Astrocyte (in vitro differentiated cells and primary cell): ENCODE results near the gene ADNP. TPM values are rescaled to one million over a fixed set of nuclear protein-coding genes. Genes with fewer than 3 reads are reported as not detected.

Experiments
- DNase-seq: peaks from one replicate; pipeline ENCODE4 v3.0.0-alpha.2; 2010; ENCODE audit warnings: low read depth
- FAIRE-seq: peaks from 2 replicates; lab custom pipeline; 2011; peaks lifted over from hg19 to GRCh38; lab: Jason Lieb, UNC
- H2AFZ ChIP-seq: 2 replicates; pipeline ENCODE4 v1.6.0; 2012; ENCODE audit warnings: low read depth, low read length, inconsistent platforms
- H3K27ac ChIP-seq: 2 replicates; pipeline ENCODE4 v1.5.1; 2011; ENCODE audit warnings: low read depth, low read length, inconsistent platforms
- H3K27me3 ChIP-seq: 2 replicates; pipeline ENCODE4 v1.6.0; 2011; ENCODE audit warnings: low read length, inconsistent platforms; ENCODE audit not compliant: insufficient read depth
- H3K36me3 ChIP-seq: 2 replicates; pipeline ENCODE4 v1.5.1; 2011; ENCODE audit warnings: low read length, inconsistent platforms; ENCODE audit not compliant: insufficient read depth
- H3K4me1 ChIP-seq: 2 replicates; pipeline ENCODE4 v1.5.1; 2011; ENCODE audit warnings: low read length, inconsistent platforms; ENCODE audit not compliant: insufficient read depth
- H3K4me2 ChIP-seq: 2 replicates; pipeline ENCODE4 v1.6.0; 2012; ENCODE audit warnings: low read length, inconsistent platforms
- H3K4me3 ChIP-seq: 2 replicates; pipeline ENCODE4 v1.5.1; 2011; ENCODE audit warnings: low read depth, mild to moderate bottlenecking, low read length, inconsistent platforms; ENCODE audit not compliant: insufficient read depth
- H3K79me2 ChIP-seq: 2 replicates; pipeline ENCODE4 v1.6.0; 2012; ENCODE audit warnings: mild to moderate bottlenecking, low read length, inconsistent platforms; ENCODE audit not compliant: insufficient read depth
- H3K9ac ChIP-seq: 2 replicates; pipeline ENCODE4 v1.6.0; 2012; ENCODE audit warnings: mild to moderate bottlenecking, low read length, inconsistent platforms
- H3K9me3 ChIP-seq: 2 replicates; pipeline ENCODE4 v1.5.1; 2012; ENCODE audit warnings: low read depth, mild to moderate bottlenecking, low read length, inconsistent platforms; ENCODE audit not compliant: insufficient read depth
- H4K20me1 ChIP-seq: 2 replicates; pipeline ENCODE4 v1.6.0; 2012; ENCODE audit warnings: low read length, inconsistent platforms; ENCODE audit not compliant: insufficient read depth
- H3K27ac Mint-ChIP-seq: one replicate; pipeline ENCODE4 v1.8.0; 2021; ENCODE audit warnings: mild to moderate bottlenecking, mixed read lengths; ENCODE audit not compliant: unreplicated experiment
- H3K27me3 Mint-ChIP-seq: one replicate; pipeline ENCODE4 v1.8.0; 2021; ENCODE audit warnings: low read depth, mixed read lengths; ENCODE audit not compliant: unreplicated experiment
- H3K36me3 Mint-ChIP-seq: one replicate; pipeline ENCODE4 v1.8.0; 2021; ENCODE audit warnings: low read depth, mixed read lengths; ENCODE audit not compliant: unreplicated experiment
- H3K4me1 Mint-ChIP-seq: one replicate; pipeline ENCODE4 v1.8.0; 2021; ENCODE audit warnings: low read depth, mixed read lengths; ENCODE audit not compliant: unreplicated experiment
- H3K4me3 Mint-ChIP-seq: one replicate; pipeline ENCODE4 v1.8.0; 2021; ENCODE audit warnings: mild to moderate bottlenecking, moderate library complexity, mixed read lengths; ENCODE audit not compliant: unreplicated experiment
- H3K9me3 Mint-ChIP-seq: one replicate; pipeline ENCODE4 v1.8.0; 2021; ENCODE audit warnings: mild to moderate bottlenecking, mixed read lengths; ENCODE audit not compliant: unreplicated experiment
- EZH2 ChIP-seq: IDR thresholded peaks from 2 replicates; pipeline ENCODE4 v1.6.1; 2012; ENCODE audit warnings: mild to moderate bottlenecking, low read length, inconsistent platforms; ENCODE audit not compliant: insufficient read depth
- total RNA-seq: library from RNA; stranded (reverse); gene quantifications from 2 replicates; pipeline ENCODE4 v1.2.1, GENCODE V29; 2021
- TF ChIP-seq, protein P1 (sequence below): IDR thresholded peaks from 2 replicates; pipeline ENCODE4 v1.5.1; 2011; ENCODE audit warnings: low read depth, mild to moderate bottlenecking, inconsistent platforms, low read length, moderate library complexity; ENCODE audit not compliant: insufficient read depth

Gene ADNP
- total RNA-seq, 1 donor from 2014 or later: 72.1 TPM

DNA sequence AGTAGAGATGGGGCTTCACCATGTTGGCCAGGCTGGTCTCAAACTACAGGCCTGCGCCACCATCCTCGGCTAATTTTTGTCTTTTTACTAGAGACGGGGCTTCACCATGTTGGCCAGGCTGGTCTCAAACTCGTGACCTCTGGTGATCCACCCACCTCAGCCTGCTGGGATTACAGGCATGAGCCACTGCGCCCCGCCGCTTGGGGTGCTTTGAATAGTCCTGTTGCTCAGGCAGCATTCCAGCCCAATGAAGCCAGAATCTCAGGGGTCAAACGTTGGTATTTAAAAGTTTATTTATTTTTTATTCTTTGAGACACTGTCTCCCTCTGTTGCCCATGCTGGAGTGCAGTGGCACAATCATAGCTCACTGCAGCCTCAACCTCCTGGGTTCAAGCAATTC, 38.7 kb upstream of the ADNP start:
- Mint-ChIP-seq H3K4me3 (no peak overlapping the region), H3K36me3 (no peaks in the 10 kb centered on the region), H3K9me3 (peaks cover 9% of the 10 kb centered on the region), H3K4me1 (no peaks in the 10 kb centered on the region), H3K27ac (no peak overlapping the region), H3K27me3 (peaks cover 10% of the 10 kb centered on the region)
- no peak overlapping the region for H3K27ac ChIP-seq
- no peaks in the 10 kb centered on the region for H4K20me1 ChIP-seq
- no peak for FAIRE-seq
- H3K4me3 ChIP-seq: no peak overlapping the region
- TF ChIP-seq, protein P1, sequence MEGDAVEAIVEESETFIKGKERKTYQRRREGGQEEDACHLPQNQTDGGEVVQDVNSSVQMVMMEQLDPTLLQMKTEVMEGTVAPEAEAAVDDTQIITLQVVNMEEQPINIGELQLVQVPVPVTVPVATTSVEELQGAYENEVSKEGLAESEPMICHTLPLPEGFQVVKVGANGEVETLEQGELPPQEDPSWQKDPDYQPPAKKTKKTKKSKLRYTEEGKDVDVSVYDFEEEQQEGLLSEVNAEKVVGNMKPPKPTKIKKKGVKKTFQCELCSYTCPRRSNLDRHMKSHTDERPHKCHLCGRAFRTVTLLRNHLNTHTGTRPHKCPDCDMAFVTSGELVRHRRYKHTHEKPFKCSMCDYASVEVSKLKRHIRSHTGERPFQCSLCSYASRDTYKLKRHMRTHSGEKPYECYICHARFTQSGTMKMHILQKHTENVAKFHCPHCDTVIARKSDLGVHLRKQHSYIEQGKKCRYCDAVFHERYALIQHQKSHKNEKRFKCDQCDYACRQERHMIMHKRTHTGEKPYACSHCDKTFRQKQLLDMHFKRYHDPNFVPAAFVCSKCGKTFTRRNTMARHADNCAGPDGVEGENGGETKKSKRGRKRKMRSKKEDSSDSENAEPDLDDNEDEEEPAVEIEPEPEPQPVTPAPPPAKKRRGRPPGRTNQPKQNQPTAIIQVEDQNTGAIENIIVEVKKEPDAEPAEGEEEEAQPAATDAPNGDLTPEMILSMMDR: no peak
- TF ChIP-seq EZH2: no peak
- H3K36me3 ChIP-seq: no peaks in the 10 kb centered on the region
- H3K9me3 ChIP-seq: no peaks in the 10 kb centered on the region
- peaks cover 5% of the 10 kb centered on the region for H3K27me3 ChIP-seq
- H3K4me2 ChIP-seq: no peak overlapping the region
- no peak overlapping the region for H2AFZ ChIP-seq
- no peaks in the 10 kb centered on the region for H3K79me2 ChIP-seq
- H3K4me1 ChIP-seq: no peaks in the 10 kb centered on the region
- H3K9ac ChIP-seq: no peak overlapping the region
- DNase-seq: no peak

DNA sequence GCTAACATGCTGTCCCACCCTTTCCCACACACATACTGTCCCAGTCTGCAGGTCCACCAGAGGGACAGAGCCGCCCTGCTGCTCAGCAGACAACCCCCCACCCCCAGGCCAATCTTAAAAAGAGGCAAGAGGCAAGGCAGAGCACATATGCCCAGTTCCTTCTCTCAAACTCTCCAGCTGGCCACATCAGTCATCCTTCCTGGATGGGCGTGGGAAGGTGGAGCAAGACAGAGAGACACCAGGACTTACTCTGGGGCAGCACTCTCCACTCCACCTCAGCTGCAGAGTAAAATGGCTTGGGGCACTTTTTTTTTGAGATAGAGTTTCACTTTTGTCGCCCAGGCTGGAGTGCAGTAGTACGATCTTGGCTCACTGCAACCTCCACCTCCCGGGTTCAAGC, 38.2 kb upstream of the ADNP start:
- H3K4me3 Mint-ChIP-seq: no peak overlapping the region
- H3K4me1 ChIP-seq: no peaks in the 10 kb centered on the region
- DNase-seq: no peak

DNA sequence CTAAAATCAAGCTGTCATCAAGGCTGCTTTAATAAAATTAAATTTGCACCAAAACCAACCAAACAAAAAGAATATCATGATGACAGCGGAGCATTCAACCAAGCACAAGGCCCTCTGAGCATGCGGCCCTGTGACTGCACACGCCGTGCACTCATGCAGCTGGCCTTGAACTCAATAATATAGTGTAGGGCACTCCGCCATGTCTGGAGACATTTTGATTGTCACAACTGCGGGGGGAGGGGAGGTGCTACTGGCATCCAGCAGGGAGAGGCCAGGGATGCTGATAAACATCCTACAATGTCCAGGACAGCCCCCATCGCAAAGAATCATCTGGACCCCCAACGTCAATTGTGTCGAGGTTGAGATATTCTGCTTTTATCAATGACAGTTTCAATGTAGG, 37.1 kb upstream of the ADNP start:
- H3K9me3 ChIP-seq: no peaks in the 10 kb centered on the region
- H3K27ac ChIP-seq: no peak overlapping the region
- no peak overlapping the region for H3K4me2 ChIP-seq
- no peaks in the 10 kb centered on the region for H4K20me1 ChIP-seq
- H3K79me2 ChIP-seq: no peaks in the 10 kb centered on the region
- no peak overlapping the region for H3K4me3 ChIP-seq
- FAIRE-seq (no peak), DNase-seq (no peak)
- no peak overlapping the region for H3K9ac ChIP-seq
- Mint-ChIP-seq H3K9me3 (peaks cover 8% of the 10 kb centered on the region), H3K27me3 (peaks cover 10% of the 10 kb centered on the region), H3K36me3 (no peaks in the 10 kb centered on the region), H3K4me1 (no peaks in the 10 kb centered on the region), H3K27ac (no peak overlapping the region), H3K4me3 (no peak overlapping the region)
- no peak overlapping the region for H2AFZ ChIP-seq
- no peaks in the 10 kb centered on the region for H3K36me3 ChIP-seq
- H3K4me1 ChIP-seq: no peaks in the 10 kb centered on the region
- H3K27me3 ChIP-seq: peaks cover 5% of the 10 kb centered on the region
- TF ChIP-seq, protein P1: no peak
- TF ChIP-seq EZH2: no peak

More for the DNA sequence above, 38.2 kb upstream of the ADNP start:
- Histone ChIP-seq H3K9ac (no peak overlapping the region), H3K79me2 (no peaks in the 10 kb centered on the region), H2AFZ (no peak overlapping the region), H3K9me3 (no peaks in the 10 kb centered on the region), H3K27me3 (peaks cover 5% of the 10 kb centered on the region), H3K27ac (no peak overlapping the region), H3K36me3 (no peaks in the 10 kb centered on the region), H3K4me3 (no peak overlapping the region), H4K20me1 (no peaks in the 10 kb centered on the region), H3K4me2 (no peak overlapping the region)
- TF ChIP-seq, protein P1: no peak
- TF ChIP-seq EZH2: no peak
- H3K27ac Mint-ChIP-seq: no peak overlapping the region
- H3K4me1 Mint-ChIP-seq: no peaks in the 10 kb centered on the region
- H3K9me3 Mint-ChIP-seq: peaks cover 9% of the 10 kb centered on the region
- no peak for FAIRE-seq
- H3K27me3 Mint-ChIP-seq: peaks cover 10% of the 10 kb centered on the region
- no peaks in the 10 kb centered on the region for H3K36me3 Mint-ChIP-seq
